HG03432 (cell line): ENCODE measurements around the gene LRRC8D.
A peak's percentile ranks its signal among the peaks of the same experiment; 100 is the strongest.

Experiments
- ATAC-seq: cut with Tn5 transposase; IDR thresholded peaks from one replicate; pipeline ENCODE4 v1.9.1; 2021; ENCODE audit warnings: mild to moderate bottlenecking, moderate library complexity; ENCODE audit not compliant: unreplicated experiment

Gene LRRC8D

DNA sequence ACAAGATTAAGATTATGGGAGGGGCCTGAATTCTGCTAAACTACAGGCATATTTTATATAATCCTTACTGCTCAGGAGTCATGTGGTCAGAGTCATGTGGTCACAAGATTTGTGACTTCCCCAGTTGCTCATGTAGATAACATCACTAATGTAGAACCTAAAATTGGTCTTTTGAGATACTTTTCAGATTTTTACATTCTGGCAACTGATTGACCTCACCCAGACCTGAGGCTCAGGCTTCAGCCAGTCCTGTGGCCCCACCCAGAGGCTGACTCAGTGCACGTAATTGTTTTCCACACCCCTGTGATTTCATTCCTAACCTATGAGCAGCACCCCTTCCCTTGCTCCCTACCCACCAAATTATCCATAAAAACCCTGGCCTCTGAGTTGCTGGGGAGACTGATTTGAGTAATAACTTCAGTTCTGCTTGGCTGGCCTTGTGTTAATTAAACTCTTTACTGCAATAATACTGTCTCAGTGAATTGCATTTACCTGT lies 132.3 kb downstream of the LRRC8D start:
- ATAC-seq: peak; percentile 67

DNA sequence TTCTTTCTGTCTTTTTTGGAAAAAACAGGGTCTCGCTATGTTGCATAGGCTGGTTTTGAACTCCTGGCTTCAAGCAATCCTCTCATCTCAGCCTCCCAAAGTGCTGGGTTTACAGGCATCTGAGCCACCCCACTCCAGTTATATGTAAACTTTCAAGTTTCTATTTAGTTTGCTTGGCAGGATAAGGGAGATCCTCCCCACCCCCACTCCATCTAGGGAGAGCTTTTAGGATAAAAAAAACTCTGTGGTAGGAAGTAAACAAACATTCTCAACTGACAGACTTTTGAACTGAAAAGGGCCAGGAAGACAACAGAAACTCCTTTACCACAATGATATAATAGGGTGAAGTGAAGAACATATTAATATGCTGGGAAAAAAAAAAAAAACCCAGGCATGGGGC lies 133.1 kb downstream of the LRRC8D start:
- ATAC-seq: no peak

DNA sequence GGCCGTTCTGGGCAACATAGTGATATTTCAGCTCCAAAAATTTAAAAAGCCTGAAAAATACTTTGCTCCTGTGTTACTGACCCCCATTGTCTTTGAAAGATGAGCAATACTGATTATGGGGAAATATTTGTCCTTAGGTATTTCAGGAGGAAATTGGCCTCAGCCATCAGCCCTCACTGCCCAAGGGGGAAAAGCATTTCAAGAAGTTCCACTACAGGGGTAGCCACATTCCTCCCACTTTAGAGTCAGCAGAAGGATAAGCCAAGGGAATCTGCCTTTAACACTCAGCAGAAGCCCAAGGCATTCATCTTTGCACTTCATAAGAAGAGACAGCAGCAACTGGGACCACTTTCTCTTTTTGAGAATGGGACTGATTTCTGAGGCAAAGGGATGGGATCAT lies 133.6 kb downstream of the LRRC8D start:
- ATAC-seq: no peak

DNA sequence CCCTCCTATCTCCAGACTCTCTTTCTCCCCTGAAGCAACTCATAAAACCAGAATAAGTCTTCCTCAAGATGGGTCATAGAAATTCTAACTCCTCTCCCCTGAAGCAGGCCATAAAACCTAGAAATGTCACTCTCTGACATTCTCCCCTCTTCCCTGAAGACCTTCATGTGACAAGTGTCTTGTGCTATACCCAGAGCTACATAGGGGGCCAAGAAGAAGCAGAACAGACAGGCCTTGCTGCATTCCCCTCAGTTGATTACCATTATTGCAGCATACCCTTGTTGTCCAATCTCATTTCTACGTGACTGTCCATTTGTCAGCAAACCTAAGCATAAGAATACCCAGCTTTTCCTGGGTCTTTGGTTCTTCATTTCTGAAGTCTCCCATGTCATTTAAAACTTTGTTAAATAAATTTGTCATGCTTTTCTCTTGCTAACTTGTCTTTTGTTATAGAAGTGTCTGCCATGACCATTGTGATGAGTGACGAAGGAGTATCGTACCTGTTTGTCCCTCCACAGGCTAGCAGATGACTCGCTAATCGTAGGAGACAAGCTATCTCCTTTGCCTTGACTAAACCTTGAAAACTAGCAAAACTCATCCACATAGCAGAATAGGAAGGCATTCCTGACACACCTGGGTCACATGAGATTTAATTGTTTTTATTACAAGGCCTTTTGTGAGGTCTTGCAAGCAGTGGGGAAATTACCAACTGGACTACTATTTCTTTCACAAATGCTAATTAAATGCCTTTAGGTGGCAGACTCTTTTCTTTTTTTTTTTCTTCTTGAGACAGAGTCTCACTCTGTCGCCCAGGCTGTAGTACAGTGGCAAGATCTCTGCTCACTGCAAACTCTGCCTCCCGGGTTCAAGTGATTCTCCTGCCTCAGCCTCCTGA lies 134.7 kb downstream of the LRRC8D start:
- ATAC-seq: no peak

DNA sequence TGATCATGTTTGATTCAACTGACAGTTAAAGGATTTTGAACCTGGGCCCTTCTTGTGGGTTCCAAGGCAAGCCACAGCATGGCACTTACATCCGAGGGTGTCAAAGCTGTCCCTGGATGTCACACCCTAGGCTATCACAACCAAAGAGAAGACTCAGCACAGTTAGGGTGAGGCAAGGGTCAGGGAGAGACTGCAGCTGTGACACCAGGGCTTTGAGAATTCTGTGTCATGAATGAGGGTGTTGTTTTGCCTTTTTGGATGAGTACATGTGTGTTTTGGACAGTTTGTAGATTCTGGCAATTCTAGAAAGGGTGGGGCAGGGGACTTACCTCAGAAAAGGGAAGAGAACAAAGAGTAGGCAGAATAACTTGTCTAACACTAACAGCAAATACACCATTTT lies 136.3 kb downstream of the LRRC8D start:
- no peak for ATAC-seq

DNA sequence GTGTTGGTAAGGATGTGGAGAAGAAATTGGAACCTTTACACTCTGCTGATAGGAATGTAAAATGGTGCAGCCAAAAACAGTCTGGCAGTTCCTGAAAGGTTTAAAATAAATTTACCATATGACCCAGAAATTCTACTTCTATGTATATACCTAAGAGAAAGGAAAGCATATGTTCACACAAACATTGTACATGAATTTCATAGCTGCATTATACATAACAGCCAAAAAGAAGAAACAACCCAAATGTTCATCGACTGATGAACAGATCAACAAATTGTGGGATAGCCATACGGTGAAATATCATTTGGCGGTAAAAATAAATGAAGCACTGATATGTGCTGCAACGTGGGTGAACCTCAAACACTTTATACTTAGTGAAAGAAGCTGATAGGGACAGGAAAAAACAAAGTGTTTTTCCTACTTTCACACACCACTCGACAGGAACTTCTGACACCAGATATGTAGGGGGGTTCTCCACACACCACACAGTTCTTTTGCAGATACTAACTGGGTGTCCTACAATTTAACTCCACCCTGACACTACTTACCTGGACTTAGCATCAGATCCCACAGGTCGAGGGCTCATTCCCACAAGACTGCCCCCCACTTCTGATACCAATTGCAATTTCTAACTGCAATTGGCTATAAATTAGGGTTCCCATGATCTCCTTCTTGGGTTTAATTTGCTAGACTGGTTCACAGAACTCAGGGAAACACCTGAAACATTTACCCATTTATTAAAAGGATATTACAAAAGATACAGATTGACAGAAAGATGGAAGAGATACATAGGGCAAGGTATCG lies 138.2 kb downstream of the LRRC8D start:
- ATAC-seq: no peak

DNA sequence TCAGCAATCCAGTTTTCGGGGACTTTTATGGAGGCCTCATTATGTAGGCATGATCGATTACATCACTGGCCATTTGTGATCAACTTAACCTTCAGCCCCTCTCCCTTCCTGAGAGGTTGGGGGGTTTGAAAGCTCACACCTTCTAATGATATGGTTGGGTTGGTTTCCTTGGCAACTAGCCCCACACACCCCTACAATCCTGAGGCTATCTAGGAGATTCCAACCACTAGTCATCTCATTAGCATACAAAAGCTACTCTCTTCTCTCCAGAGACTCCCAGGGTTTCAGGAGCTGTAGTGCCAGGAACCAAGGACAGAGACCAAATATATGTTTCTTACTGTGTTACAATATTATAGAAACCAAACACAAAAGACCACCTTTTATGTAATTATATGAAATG lies 138.9 kb downstream of the LRRC8D start:
- no peak for ATAC-seq

DNA sequence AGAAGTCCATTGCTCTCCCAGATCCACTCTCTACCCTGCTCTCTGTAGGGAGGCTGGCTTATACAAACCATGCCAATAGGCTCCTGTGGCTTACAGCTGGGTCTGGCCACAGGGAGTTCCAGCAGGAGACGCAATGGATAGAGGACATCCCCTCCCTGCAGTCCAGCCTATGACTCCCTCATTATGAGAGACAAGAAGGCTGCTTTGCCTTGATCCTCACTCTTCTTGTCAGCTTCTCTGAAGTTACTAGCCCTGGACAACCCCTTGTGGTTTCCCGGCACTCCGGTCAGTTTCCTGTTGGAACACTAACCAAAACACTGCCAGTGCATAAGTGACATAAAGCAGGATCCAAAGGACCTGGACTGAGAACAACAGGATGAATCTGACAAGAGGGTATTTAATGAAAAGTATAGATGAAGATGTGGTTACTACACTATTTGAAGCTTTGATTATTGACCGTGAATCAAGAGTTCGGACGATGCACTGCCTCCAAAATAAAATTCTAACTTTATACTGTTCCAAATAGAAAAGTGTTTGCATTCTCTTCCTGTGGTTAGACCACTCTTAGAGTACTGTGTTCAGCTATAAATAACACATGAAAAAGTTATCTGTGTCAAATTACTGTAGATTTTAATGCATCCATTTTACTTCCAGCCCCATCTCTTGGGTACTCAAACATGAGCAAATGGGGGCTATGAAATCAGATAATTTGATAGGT lies 141.4 kb downstream of the LRRC8D start:
- peak; percentile 54 for ATAC-seq

DNA sequence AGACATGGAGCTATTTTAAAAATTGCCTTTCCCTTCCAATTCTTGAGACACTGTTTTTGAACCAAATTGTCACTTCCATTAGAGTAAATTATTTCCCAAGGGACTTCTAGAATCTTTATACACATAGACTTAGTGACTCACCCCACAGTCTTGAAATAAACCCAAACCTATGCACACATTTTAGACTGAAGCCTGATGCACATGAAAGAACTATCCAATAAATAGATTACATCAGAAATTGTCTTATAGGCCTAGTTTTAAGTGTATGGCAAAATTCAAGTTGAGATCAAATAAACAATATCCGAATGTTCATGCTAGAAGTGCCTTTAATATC lies 141.9 kb downstream of the LRRC8D start:
- no peak for ATAC-seq

DNA sequence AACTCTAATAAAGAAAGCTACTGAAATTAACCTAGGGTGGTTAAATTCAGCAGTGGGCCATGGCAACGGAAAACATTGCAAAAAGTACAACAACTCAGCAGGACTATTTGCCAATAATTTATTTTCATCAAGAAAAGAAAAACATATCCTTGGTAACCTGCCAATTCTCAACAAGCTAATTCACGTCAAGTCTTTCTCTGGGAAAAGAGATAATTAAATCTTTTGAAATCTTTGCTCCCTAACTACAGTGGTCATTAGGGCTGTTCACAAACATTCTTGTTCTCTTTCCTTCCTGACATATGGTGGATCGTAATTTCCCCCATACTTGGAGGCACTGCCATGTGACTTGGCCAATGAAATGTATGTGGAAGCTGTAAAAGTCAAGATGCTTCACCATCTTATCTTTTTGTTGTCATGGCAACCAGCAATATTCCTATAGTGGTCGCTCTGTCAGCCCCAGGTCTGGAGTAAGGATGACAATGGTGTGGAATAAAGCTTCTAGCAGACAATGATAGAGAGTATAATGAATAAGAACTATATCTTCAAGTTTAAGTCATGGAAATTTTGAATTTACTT lies 144.4 kb downstream of the LRRC8D start:
- ATAC-seq: no peak

DNA sequence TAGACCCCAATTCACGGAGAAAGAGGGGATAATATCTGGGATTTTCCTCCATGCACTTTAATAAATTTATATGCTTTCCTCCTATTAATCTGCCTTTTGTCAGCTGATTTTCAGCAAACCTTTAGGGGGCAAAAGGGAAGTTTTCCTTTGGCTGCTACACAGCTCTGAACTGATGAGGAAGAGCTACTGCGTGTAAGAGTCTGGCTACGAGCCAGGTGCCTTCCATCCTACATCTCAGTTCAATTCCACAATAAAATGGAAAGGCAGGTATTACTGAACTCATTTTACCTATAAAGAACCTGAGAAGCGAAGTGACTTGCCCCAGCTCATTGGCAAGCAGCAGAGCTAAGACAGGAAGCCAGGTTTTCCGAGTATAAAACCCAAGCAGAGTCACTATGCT lies 145.8 kb downstream of the LRRC8D start:
- ATAC-seq: no peak

DNA sequence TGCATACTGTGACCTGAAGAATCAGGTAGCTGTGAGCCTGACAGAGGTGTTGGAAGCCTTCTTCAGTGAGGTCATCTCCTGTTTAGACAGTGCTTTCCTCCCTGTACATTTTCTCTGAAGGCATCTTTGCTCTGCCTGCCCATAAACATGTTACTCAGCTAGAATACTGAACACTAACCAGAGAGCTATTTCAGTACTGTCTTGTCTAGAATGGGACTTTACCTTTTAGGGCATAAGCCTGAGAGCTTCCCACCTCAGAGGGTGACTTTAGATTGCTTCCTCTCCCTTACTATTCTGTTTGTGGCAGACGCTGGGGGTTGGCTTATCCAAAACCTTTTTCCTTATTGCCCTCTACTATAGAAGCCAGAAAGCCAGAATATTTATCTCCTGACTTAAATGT lies 150.8 kb downstream of the LRRC8D start:
- peak; percentile 85 for ATAC-seq

DNA sequence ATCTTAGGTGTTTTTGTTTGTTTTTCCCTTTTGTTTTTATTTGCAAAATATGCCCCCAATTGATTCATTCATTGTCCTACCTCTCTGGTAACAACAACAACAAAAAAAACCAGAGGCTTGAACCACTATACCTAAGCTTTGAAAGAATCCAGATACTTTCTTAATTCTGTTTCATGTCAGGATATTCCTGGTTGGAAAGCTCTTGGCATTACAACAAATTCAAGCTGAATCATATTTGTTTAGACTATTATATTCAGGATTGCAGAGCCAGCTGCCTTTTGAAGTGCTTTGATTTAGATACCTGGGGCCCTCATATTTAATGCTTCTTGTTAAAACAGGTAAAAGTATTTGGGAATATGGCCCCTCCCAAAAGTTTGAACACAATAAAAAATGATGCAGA lies 151.2 kb downstream of the LRRC8D start:
- ATAC-seq: no peak

DNA sequence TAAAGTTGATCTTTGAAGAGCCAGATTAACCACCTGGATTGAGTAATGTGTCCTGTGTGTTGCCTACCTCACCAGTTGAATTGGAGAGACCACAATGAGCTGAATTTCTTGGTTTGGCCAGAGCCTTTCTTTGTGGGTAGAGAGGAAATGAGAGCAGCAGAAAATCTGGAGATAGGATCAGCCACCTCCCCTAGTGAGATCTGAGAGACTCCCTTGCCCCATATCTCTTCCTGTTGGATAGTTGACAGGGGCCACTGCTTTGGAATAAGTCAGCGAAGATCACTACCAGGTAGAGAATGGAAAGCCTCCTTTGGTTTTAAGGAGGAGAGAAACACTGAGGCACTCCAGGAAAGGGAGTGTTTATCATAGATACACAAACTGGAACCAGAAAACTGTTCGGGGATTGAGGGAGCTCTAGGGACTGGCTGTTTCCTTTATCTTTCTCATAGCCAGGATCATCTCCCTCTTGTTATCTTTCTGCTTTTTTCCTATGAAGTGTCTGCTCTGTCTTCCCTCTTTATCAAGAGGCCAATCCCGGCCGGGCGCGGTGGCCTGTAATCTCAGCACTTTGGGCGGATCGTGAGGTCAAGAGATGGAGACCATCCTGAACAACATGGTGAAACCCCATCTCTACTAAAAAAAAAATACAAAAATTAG lies 152.8 kb downstream of the LRRC8D start:
- ATAC-seq: no peak

DNA sequence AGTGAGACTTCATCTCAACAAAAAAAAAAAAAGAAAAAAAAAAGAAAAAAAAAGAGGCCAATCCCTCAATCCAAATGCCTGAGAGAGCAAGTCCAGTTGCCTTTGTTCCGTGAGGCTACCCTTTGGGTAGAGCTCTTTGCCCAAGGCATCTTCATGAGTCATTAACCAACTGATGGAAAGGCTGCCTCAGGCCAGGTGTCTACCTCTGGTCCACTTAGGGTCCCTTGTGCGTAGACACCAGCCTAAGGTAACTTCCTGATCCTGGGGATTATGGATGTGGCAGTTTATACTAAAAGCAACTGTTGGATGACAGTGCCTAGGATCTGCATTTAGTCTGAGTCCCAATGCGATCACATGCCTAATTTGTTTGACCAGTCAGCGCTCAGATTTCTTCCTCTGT lies 153.4 kb downstream of the LRRC8D start:
- ATAC-seq: no peak

DNA sequence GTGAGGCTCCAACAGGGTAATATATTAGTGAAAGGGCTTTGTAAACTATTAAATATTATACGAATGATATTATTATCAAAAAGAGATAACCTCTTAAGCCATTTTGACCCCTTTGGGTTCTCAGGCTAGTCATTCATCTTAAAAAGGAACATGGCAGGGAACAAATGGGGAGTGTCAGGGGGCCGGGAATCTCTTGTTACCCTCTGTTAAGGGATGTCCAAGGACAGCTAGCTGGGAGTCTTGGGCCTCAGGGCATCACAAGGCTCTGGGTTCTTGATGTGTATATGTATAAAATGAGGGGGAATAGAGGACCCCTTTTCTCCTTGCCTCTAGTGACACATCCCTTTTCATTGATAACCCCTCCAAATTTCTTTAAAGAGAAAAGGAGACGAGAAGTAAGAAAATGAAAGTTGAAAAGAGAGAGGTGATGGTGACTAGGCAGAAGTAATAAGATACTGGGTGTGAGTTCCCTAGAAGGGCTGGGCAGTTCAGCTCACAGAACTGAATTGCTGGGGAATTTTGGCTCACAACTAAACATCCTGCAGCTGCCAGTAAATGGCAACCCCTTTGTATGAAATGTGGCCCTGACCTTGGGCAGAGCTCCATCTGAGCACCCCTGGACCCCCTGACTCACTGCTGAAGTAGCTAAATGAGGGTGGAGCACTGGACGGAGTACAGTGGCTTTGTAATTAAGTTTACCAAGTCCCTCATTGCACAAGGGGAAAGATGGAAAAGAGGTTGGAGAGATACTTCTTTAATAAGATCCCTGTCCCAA lies 154.1 kb downstream of the LRRC8D start:
- no peak for ATAC-seq

DNA sequence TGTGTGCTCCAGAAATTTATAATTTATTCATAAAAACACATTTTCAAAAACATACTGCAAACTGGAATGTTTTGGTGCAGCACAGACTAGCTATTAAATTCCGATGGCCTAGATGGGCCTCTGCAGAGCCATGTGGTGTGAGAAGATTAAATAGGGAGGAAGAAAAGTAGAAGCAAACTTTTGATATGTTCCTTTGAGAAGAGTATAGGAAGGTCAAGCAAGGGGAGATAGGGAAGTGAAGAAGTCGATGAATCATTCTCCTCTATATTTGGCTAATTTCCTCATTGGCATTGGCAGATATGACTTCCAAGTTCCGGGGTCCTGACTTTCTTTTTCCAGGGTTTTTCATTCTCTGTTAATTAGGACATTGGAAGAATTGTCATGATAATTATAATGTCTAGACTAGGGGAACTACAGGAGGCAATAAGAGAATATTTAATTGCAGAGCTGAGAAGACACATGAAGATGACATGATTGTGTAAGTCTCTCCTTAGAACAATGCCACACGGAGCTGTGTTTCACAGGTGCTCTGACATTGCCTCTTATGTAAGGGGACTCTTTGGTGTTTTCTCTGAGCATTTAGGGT lies 154.8 kb downstream of the LRRC8D start:
- no peak for ATAC-seq

DNA sequence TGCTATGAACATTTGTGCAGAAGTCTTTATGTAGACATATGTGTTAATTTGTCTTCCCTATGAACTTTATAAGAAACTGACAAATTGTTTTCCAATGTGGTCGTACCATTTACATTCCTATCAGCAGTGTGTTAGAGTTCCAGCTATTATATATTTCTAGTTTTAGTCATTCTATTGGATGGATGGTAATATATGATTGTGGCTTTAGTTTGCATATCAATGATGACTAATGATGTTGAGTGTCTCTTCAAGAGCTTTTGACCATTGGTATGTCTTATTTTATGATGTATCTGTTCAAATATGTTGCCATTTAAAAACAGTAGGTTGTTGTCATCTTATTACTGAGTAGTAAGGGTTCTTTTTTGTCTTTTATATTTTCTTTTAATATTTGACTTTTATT lies 157.9 kb downstream of the LRRC8D start:
- ATAC-seq: no peak

DNA sequence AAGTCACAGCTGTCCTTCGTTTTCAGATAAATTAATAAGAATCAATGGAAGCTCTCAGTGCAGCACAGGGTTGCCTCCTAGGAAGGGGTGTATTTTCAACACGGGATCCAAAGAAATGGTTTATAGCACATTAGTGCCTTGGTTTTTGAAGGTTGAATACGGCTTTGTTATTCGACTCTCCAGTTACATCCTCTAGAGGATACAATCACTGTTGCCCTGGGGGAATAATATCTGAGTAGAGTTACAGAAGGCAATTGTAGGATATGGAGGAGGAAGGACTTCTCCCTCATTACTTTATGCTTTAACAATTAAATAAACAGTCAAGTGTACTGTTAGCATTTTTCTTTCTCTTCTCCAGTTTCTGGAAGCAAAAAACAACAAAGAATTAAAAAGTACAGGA lies 159.8 kb downstream of the LRRC8D start:
- no peak for ATAC-seq
